Measurements from ENCODE around the gene APBA2. TPM values are rescaled to one million over a fixed set of nuclear protein-coding genes. Genes with fewer than 3 reads are reported as not detected.

APBA2 gene
- total RNA-seq, 1 experiment from 2014 or later, result not detected

GRCh38 chr15:29090617-29091466, 205.1 kb downstream of the APBA2 start:
- no peaks in the 10 kb centered on the region for H3K36me3 Mint-ChIP-seq (ENCODE audit: insufficient read depth, unreplicated experiment)
- ChIA-PET CTCF (interaction anchor here (1.0 kb wide), 1 partner anchor 10 kb away, joined by 3 read pairs; no protein-coding TSS in a partner anchor), POLR2A (no interaction called here)
- H3K27ac Mint-ChIP-seq (ENCODE audit: unreplicated experiment), result no peak overlapping the region
- TF ChIP-seq CTCF (IDR thresholded peaks at IDR 0.05; ENCODE audit: insufficient read depth in 1 of 2, low read depth in 1 of 2, low read length in 1 of 2, severe bottlenecking in 1 of 2, unreplicated experiment in 1 of 2), result peak; percentile 57 to 85
- H3K4me1 Mint-ChIP-seq (ENCODE audit: low read depth, unreplicated experiment), result no peaks in the 10 kb centered on the region
- Histone ChIP-seq H3K4me3 (ENCODE audit: low read depth, low read length) (no peak overlapping the region), H3K9me3 (no peaks in the 10 kb centered on the region), H3K36me3 (ENCODE audit: control insufficient read depth, insufficient read depth, low read length) (no peaks in the 10 kb centered on the region), H3K27me3 (replicated peaks; ENCODE audit: control insufficient read depth, insufficient read depth, low read length) (no peaks in the 10 kb centered on the region), H3K4me1 (no peaks in the 10 kb centered on the region)
- DNase-seq, result peak in 1 of 2 experiments; percentile 43
- no peak overlapping the region for H3K4me3 Mint-ChIP-seq (ENCODE audit: unreplicated experiment)
- H3K27me3 Mint-ChIP-seq (ENCODE audit: insufficient read depth, unreplicated experiment), result peaks cover 24% of the 10 kb centered on the region
- no peaks in the 10 kb centered on the region for H3K9me3 Mint-ChIP-seq (ENCODE audit: unreplicated experiment)
- no TSS peak for BruUV-seq (replicated peaks)
- intact Hi-C loops (cut with micrococcal nuclease; ENCODE audit: unreplicated experiment), result no loop called here

DNA sequence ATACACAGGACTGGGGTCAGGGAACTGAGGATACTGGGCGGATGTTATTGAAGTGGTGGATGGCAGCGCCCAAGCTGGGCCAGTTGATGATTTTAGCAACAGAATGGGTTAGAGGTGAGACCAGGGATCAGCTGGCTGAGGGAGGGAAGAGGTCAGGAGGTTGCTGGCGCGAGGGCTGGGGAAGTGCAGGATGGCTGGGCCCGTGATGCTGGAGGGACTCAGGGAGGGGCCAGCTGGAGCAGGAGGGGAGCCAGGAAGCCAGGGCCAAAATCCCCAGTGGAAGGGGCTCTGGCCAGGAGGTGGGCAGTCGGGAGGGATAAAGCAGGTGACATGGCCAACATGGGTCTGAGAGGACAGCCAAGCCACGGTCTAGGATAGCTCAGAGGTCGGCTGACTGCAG, 205.9 kb downstream of the APBA2 start:
- H3K4me3 Mint-ChIP-seq (ENCODE audit: unreplicated experiment), result no peak overlapping the region
- H3K4me3 ChIP-seq (ENCODE audit: low read depth, low read length), result no peak overlapping the region
- DNase-seq, result no peak
- H3K27me3 Mint-ChIP-seq (ENCODE audit: insufficient read depth, unreplicated experiment), result peaks cover 24% of the 10 kb centered on the region
- intact Hi-C loops (cut with micrococcal nuclease; ENCODE audit: unreplicated experiment), result no loop called here
- H3K9me3 ChIP-seq, result no peaks in the 10 kb centered on the region
- ChIA-PET CTCF (no interaction called here), POLR2A (no interaction called here)
- H3K27ac Mint-ChIP-seq (ENCODE audit: unreplicated experiment), result no peak overlapping the region
- no peaks in the 10 kb centered on the region for H3K9me3 Mint-ChIP-seq (ENCODE audit: unreplicated experiment)
- no peak for TF ChIP-seq CTCF (IDR thresholded peaks at IDR 0.05; ENCODE audit: insufficient read depth in 1 of 2, low read depth in 1 of 2, low read length in 1 of 2, severe bottlenecking in 1 of 2, unreplicated experiment in 1 of 2)
- no peaks in the 10 kb centered on the region for H3K36me3 ChIP-seq (ENCODE audit: control insufficient read depth, insufficient read depth, low read length)
- H3K27me3 ChIP-seq (replicated peaks; ENCODE audit: control insufficient read depth, insufficient read depth, low read length), result no peaks in the 10 kb centered on the region
- no peaks in the 10 kb centered on the region for H3K36me3 Mint-ChIP-seq (ENCODE audit: insufficient read depth, unreplicated experiment)
- no peaks in the 10 kb centered on the region for H3K4me1 ChIP-seq
- no TSS peak for BruUV-seq (replicated peaks)
- no peaks in the 10 kb centered on the region for H3K4me1 Mint-ChIP-seq (ENCODE audit: low read depth, unreplicated experiment)

- H3K9me3 ChIP-seq, result no peaks in the 10 kb centered on the region
- ChIA-PET CTCF (no interaction called here), POLR2A (no interaction called here)
- Mint-ChIP-seq H3K27ac (ENCODE audit: unreplicated experiment) (no peak overlapping the region), H3K9me3 (ENCODE audit: unreplicated experiment) (no peaks in the 10 kb centered on the region), H3K27me3 (ENCODE audit: insufficient read depth, unreplicated experiment) (peaks cover 24% of the 10 kb centered on the region), H3K36me3 (ENCODE audit: insufficient read depth, unreplicated experiment) (no peaks in the 10 kb centered on the region), H3K4me3 (ENCODE audit: unreplicated experiment) (no peak overlapping the region), H3K4me1 (ENCODE audit: low read depth, unreplicated experiment) (no peaks in the 10 kb centered on the region)
- TF ChIP-seq CTCF (IDR thresholded peaks at IDR 0.05; ENCODE audit: insufficient read depth in 1 of 2, low read depth in 1 of 2, low read length in 1 of 2, severe bottlenecking in 1 of 2, unreplicated experiment in 1 of 2), result no peak
- H3K4me3 ChIP-seq (ENCODE audit: low read depth, low read length), result no peak overlapping the region
- BruUV-seq (replicated peaks), result no TSS peak
- intact Hi-C loops (cut with micrococcal nuclease; ENCODE audit: unreplicated experiment), result no loop called here
- H3K36me3 ChIP-seq (ENCODE audit: control insufficient read depth, insufficient read depth, low read length), result no peaks in the 10 kb centered on the region
- H3K27me3 ChIP-seq (replicated peaks; ENCODE audit: control insufficient read depth, insufficient read depth, low read length), result no peaks in the 10 kb centered on the region
- no peak for DNase-seq
- H3K4me1 ChIP-seq, result no peaks in the 10 kb centered on the region
Measured at GRCh38 chr15:29092376-29093064, 206.7 kb downstream of the APBA2 start.
